SJSA1 (cell line): ENCODE results near the gene OR5AP2. TPM values are rescaled to one million over a fixed set of nuclear protein-coding genes. Genes with fewer than 3 reads are reported as not detected.
"Not testable (repeated sequence)": the region's sequence is repeated elsewhere in the genome, so short reads cannot be mapped to it uniquely, and the experiment has no call there.

Experiments used
- DNase-seq, 2 experiments: peaks; one replicate each; pipeline ENCODE4 v3.0.0-alpha.2; 2015 to 2020; ENCODE audit warnings: low spot score in 2 of 2, low read depth in 1 of 2
- H3K27ac ChIP-seq: fragments of 250-450 bp; sonication (Bioruptor Pico); 2 replicates; pipeline ENCODE4 v1.5.1; 2020; ENCODE audit warnings: mild to moderate bottlenecking, moderate library complexity
- H3K27me3 ChIP-seq: fragments of 250-450 bp; sonication (Bioruptor Pico); replicated peaks from 2 replicates; pipeline ENCODE4 v1.5.1; 2020; ENCODE audit warnings: mild to moderate bottlenecking, moderate library complexity
- H3K36me3 ChIP-seq: fragments of 250-450 bp; sonication (Bioruptor Pico); 2 replicates; pipeline ENCODE4 v1.5.1; 2020; ENCODE audit warnings: mild to moderate bottlenecking
- H3K4me1 ChIP-seq: fragments of 250-450 bp; sonication (Bioruptor Pico); replicated peaks from 2 replicates; pipeline ENCODE4 v1.6.1; 2021; ENCODE audit warnings: mild to moderate bottlenecking
- H3K4me3 ChIP-seq: fragments of 250-450 bp; sonication (Bioruptor Pico); 2 replicates; pipeline ENCODE4 v1.5.1; 2020; ENCODE audit warnings: mild to moderate bottlenecking
- H3K9me3 ChIP-seq: fragments of 250-450 bp; sonication (Bioruptor Pico); replicated peaks from 2 replicates; pipeline ENCODE4 v1.5.1; 2020; ENCODE audit warnings: mild to moderate bottlenecking
- total RNA-seq: library from RNA; depleted of rRNA; stranded (reverse); fragments of >200 nt; shearing (Covaris generic); gene quantifications from 2 replicates; pipeline ENCODE4 v1.2.3, GENCODE V29; 2014; rRNA removed

The OR5AP2 gene
- not detected in 2 replicates for total RNA-seq

GRCh38 chr11:56642339-56642738 lies at the start of gene OR5AP2:
TSS of gene OR5AP2 (minus strand) at chr11:56642439. CDS start at chr11:56642439, 0 bp downstream.
- Histone ChIP-seq H3K27ac (no peak within 1 kb of the TSS), H3K9me3 (no peaks in the 10 kb centered on the region), H3K4me3 (no peak within 1 kb of the TSS), H3K4me1 (no peaks in the 10 kb centered on the region), H3K36me3 (no peaks in the 10 kb centered on the region), H3K27me3 (no peaks in the 10 kb centered on the region)
- no peak for DNase-seq

- not testable (repeated sequence) for H3K27ac ChIP-seq, DNase-seq, H3K36me3 ChIP-seq, H3K9me3 ChIP-seq, H3K27me3 ChIP-seq, H3K4me3 ChIP-seq, H3K4me1 ChIP-seq
Measured at GRCh38 chr11:56691179-56691578, 48.9 kb upstream of the OR5AP2 start.

GRCh38 chr11:56688554-56689100 lies 46.4 kb upstream of the OR5AP2 start:
- Histone ChIP-seq H3K27me3 (no peaks in the 10 kb centered on the region), H3K4me1 (no peaks in the 10 kb centered on the region), H3K9me3 (no peaks in the 10 kb centered on the region), H3K36me3 (no peaks in the 10 kb centered on the region), H3K27ac (no peak overlapping the region), H3K4me3 (no peak overlapping the region)
- DNase-seq = no peak

- DNase-seq = no peak
- Histone ChIP-seq H3K36me3 (no peaks in the 10 kb centered on the region), H3K9me3 (no peaks in the 10 kb centered on the region), H3K4me1 (no peaks in the 10 kb centered on the region), H3K27me3 (no peaks in the 10 kb centered on the region), H3K27ac (no peak overlapping the region), H3K4me3 (no peak overlapping the region)
Measured at GRCh38 chr11:56670984-56671383, 28.7 kb upstream of the OR5AP2 start.

GRCh38 chr11:56663386-56663785 lies 21.1 kb upstream of the OR5AP2 start, which contains the start of gene OR5AR1:
TSS of gene OR5AR1 (plus strand) at chr11:56663686. CDS start at chr11:56663686, 0 bp downstream.
- H3K36me3 ChIP-seq = no peaks in the 10 kb centered on the region
- H3K4me3 ChIP-seq = no peak within 1 kb of the TSS
- H3K9me3 ChIP-seq = no peaks in the 10 kb centered on the region
- H3K4me1 ChIP-seq = no peaks in the 10 kb centered on the region
- DNase-seq = no peak
- no peak within 1 kb of the TSS for H3K27ac ChIP-seq
- no peaks in the 10 kb centered on the region for H3K27me3 ChIP-seq

- Histone ChIP-seq H3K4me3 (no peak overlapping the region), H3K4me1 (no peaks in the 10 kb centered on the region), H3K27me3 (no peaks in the 10 kb centered on the region), H3K27ac (no peak overlapping the region), H3K36me3 (no peaks in the 10 kb centered on the region), H3K9me3 (no peaks in the 10 kb centered on the region)
- no peak for DNase-seq
Measured at GRCh38 chr11:56659755-56660154, 17.5 kb upstream of the OR5AP2 start.

- Histone ChIP-seq H3K4me3 (no peak overlapping the region), H3K4me1 (no peaks in the 10 kb centered on the region), H3K27me3 (no peaks in the 10 kb centered on the region), H3K27ac (no peak overlapping the region), H3K36me3 (no peaks in the 10 kb centered on the region), H3K9me3 (no peaks in the 10 kb centered on the region)
- DNase-seq = no peak
Measured at GRCh38 chr11:56637500-56637899, 4.7 kb downstream of the OR5AP2 start.

GRCh38 chr11:56636861-56637260 lies 5.4 kb downstream of the OR5AP2 start:
- Histone ChIP-seq H3K4me3 (no peak overlapping the region), H3K27me3 (no peaks in the 10 kb centered on the region), H3K27ac (no peak overlapping the region), H3K9me3 (no peaks in the 10 kb centered on the region), H3K4me1 (no peaks in the 10 kb centered on the region), H3K36me3 (no peaks in the 10 kb centered on the region)
- no peak for DNase-seq

- H3K4me3 ChIP-seq = no peak overlapping the region
- no peak overlapping the region for H3K27ac ChIP-seq
- no peaks in the 10 kb centered on the region for H3K36me3 ChIP-seq
- no peaks in the 10 kb centered on the region for H3K4me1 ChIP-seq
- no peaks in the 10 kb centered on the region for H3K27me3 ChIP-seq
- no peaks in the 10 kb centered on the region for H3K9me3 ChIP-seq
- DNase-seq = no peak
Measured at GRCh38 chr11:56632329-56632728, 9.9 kb downstream of the OR5AP2 start.

GRCh38 chr11:56625946-56626345 lies 16.3 kb downstream of the OR5AP2 start:
- H3K36me3 ChIP-seq = no peaks in the 10 kb centered on the region
- H3K27ac ChIP-seq = no peak overlapping the region
- H3K4me3 ChIP-seq = no peak overlapping the region

GRCh38 chr11:56624661-56625110 lies 17.6 kb downstream of the OR5AP2 start:
- Histone ChIP-seq H3K27ac (no peak overlapping the region), H3K4me1 (peaks cover 3% of the 10 kb centered on the region; the same call in 1 of the 2 replicates), H3K4me3 (no peak overlapping the region), H3K9me3 (no peaks in the 10 kb centered on the region), H3K36me3 (no peaks in the 10 kb centered on the region), H3K27me3 (no peaks in the 10 kb centered on the region)
- DNase-seq = peak in 1 of 2 experiments; percentile 41

More at GRCh38 chr11:56625946-56626345, 16.3 kb downstream of the OR5AP2 start:
- Histone ChIP-seq H3K4me1 (peaks cover 3% of the 10 kb centered on the region; the same call in 1 of the 2 replicates), H3K9me3 (no peaks in the 10 kb centered on the region), H3K27me3 (no peaks in the 10 kb centered on the region)
- DNase-seq = no peak

GRCh38 chr11:56611174-56611573 lies 31.1 kb downstream of the OR5AP2 start:
- H3K27me3 ChIP-seq = no peaks in the 10 kb centered on the region
- no peaks in the 10 kb centered on the region for H3K36me3 ChIP-seq
- no peak overlapping the region for H3K27ac ChIP-seq
- DNase-seq = no peak
- no peak overlapping the region for H3K4me3 ChIP-seq
- H3K4me1 ChIP-seq = no peaks in the 10 kb centered on the region
- no peaks in the 10 kb centered on the region for H3K9me3 ChIP-seq

GRCh38 chr11:56592088-56592717 lies 50.0 kb downstream of the OR5AP2 start:
- H3K4me3 ChIP-seq, H3K4me1 ChIP-seq, H3K27me3 ChIP-seq, H3K27ac ChIP-seq, H3K36me3 ChIP-seq, H3K9me3 ChIP-seq, DNase-seq: not testable (repeated sequence)
